DND-41 (cell line): Measurements from ENCODE around the gene TMX4.

Experiments
- CTCF ChIP-seq: IDR thresholded peaks from 2 replicates; pipeline ENCODE4 v1.5.1; 2012; ENCODE audit warnings: borderline replicate concordance, low read length, moderate library complexity, mild to moderate bottlenecking; ENCODE audit not compliant: poor library complexity, severe bottlenecking; ENCODE audit errors: extremely low read depth
- EZH2 ChIP-seq: IDR thresholded peaks from 3 replicates; pipeline ENCODE4 v1.6.1; 2012; ENCODE audit warnings: borderline replicate concordance, low read depth, mild to moderate bottlenecking, moderate library complexity, low read length, inconsistent platforms; ENCODE audit not compliant: severe bottlenecking

- no peak for TF ChIP-seq CTCF
- TF ChIP-seq EZH2, result no peak
Observed at GRCh38 chr20:7993238-7993637, 26.3 kb downstream of the TMX4 start.
